ENCODE data around the gene FRYL. TPM values are rescaled to one million over a fixed set of nuclear protein-coding genes. Genes with fewer than 3 reads are reported as not detected.

FRYL gene
- polyA plus RNA-seq, 3 donors from 2014 or later = 25.8 to 57.9 (median 26.7) TPM

- H3K4me1 Mint-ChIP-seq = peaks cover 0 to 2% of the 10 kb centered on the region in 2 donors
Measured at GRCh38 chr4:48491514-48492176, 288.4 kb downstream of the FRYL start.

GRCh38 chr4:48490680-48491513 is 289.2 kb downstream of the FRYL start:
- peak overlapping the region; percentile 38 to 67 (median 45) for H3K4me3 Mint-ChIP-seq
- no peak for DNase-seq

More at GRCh38 chr4:48491514-48492176, 288.4 kb downstream of the FRYL start:
- Mint-ChIP-seq H3K9me3 (peaks cover 0 to 2% (median 0%) of the 10 kb centered on the region in 6 donors), H3K36me3 (peaks cover 0 to 7% (median 0%) of the 10 kb centered on the region in 3 donors), H3K27ac (no peak overlapping the region), H3K4me3 (peak overlapping the region; percentile 44 to 67 (median 46)), H3K27me3 (ENCODE audit: low read depth in 3 of 3) (peaks cover 10 to 20% (median 20%) of the 10 kb centered on the region in 3 donors)
- DNase-seq = no peak

GRCh38 chr4:48490012-48490679 is 289.9 kb downstream of the FRYL start, which contains the start of gene ZAR1:
ZAR1 (plus strand) TSS chr4:48490252; CDS start chr4:48490292, 40 bp downstream.
- peaks cover 0 to 2% of the 10 kb centered on the region in 2 donors for H3K4me1 Mint-ChIP-seq
- no peak for DNase-seq
- peaks cover 0 to 2% (median 0%) of the 10 kb centered on the region in 6 donors for H3K9me3 Mint-ChIP-seq
- no peaks in the 10 kb centered on the region for H3K36me3 Mint-ChIP-seq
- peaks cover 11 to 24% (median 24%) of the 10 kb centered on the region in 3 donors for H3K27me3 Mint-ChIP-seq (ENCODE audit: low read depth in 3 of 3)
- peak within 1 kb of the TSS in 4 of 5 donors; percentile 44 to 61 (median 54) for H3K4me3 Mint-ChIP-seq
- no peak within 1 kb of the TSS for H3K27ac Mint-ChIP-seq

More at GRCh38 chr4:48490680-48491513, 289.2 kb downstream of the FRYL start:
- H3K4me1 Mint-ChIP-seq = peaks cover 0 to 2% of the 10 kb centered on the region in 2 donors
- peaks cover 0 to 1% (median 0%) of the 10 kb centered on the region in 3 donors for H3K36me3 Mint-ChIP-seq
- H3K9me3 Mint-ChIP-seq = peaks cover 0 to 2% (median 0%) of the 10 kb centered on the region in 6 donors
- H3K27me3 Mint-ChIP-seq (ENCODE audit: low read depth in 3 of 3) = peaks cover 10 to 20% (median 20%) of the 10 kb centered on the region in 3 donors
- no peak overlapping the region for H3K27ac Mint-ChIP-seq

- H3K9me3 Mint-ChIP-seq = peaks cover 0 to 5% (median 0%) of the 10 kb centered on the region in 6 donors
- H3K27ac Mint-ChIP-seq = no peak overlapping the region
- no peak for DNase-seq
- H3K27me3 Mint-ChIP-seq (ENCODE audit: low read depth in 3 of 3) = peaks cover 16 to 29% (median 29%) of the 10 kb centered on the region in 3 donors
- peaks cover 3 to 5% of the 10 kb centered on the region in 2 donors for H3K4me1 Mint-ChIP-seq
- H3K4me3 Mint-ChIP-seq = peak overlapping the region in 3 of 5 donors; percentile 44 to 61 (median 53)
- no peaks in the 10 kb centered on the region for H3K36me3 Mint-ChIP-seq
Measured at GRCh38 chr4:48489683-48490011, 290.4 kb downstream of the FRYL start.

- no peak overlapping the region for H3K27ac Mint-ChIP-seq
Measured at GRCh38 chr4:48484494-48485168, 295.4 kb downstream of the FRYL start.

GRCh38 chr4:48483777-48484493 is 296.1 kb downstream of the FRYL start:
- H3K36me3 Mint-ChIP-seq = peaks cover 0 to 7% (median 0%) of the 10 kb centered on the region in 3 donors
- H3K4me1 Mint-ChIP-seq = peaks cover 14 to 17% of the 10 kb centered on the region in 2 donors
- peaks cover 0 to 3% (median 0%) of the 10 kb centered on the region in 6 donors for H3K9me3 Mint-ChIP-seq
- H3K4me3 Mint-ChIP-seq = peak overlapping the region; percentile 63 to 80 (median 73)
- DNase-seq = peak in 1 of 3 donors; percentile 7
- H3K27me3 Mint-ChIP-seq (ENCODE audit: low read depth in 3 of 3) = peaks cover 38 to 54% (median 53%) of the 10 kb centered on the region in 3 donors
- H3K27ac Mint-ChIP-seq = no peak overlapping the region

More at GRCh38 chr4:48484494-48485168, 295.4 kb downstream of the FRYL start:
- no peak for DNase-seq
- peaks cover 0 to 7% (median 0%) of the 10 kb centered on the region in 3 donors for H3K36me3 Mint-ChIP-seq
- peak overlapping the region; percentile 42 to 80 (median 73) for H3K4me3 Mint-ChIP-seq
- H3K27me3 Mint-ChIP-seq (ENCODE audit: low read depth in 3 of 3) = peaks cover 40 to 59% (median 56%) of the 10 kb centered on the region in 3 donors
- H3K4me1 Mint-ChIP-seq = peaks cover 14 to 17% of the 10 kb centered on the region in 2 donors
- peaks cover 0 to 5% (median 0%) of the 10 kb centered on the region in 6 donors for H3K9me3 Mint-ChIP-seq

- no peak within 1 kb of the TSS for H3K27ac Mint-ChIP-seq
- DNase-seq = peak in 2 of 3 donors; percentile 14 to 18
- peaks cover 0 to 7% (median 0%) of the 10 kb centered on the region in 3 donors for H3K36me3 Mint-ChIP-seq
- peaks cover 14 to 17% of the 10 kb centered on the region in 2 donors for H3K4me1 Mint-ChIP-seq
- peaks cover 30 to 50% (median 47%) of the 10 kb centered on the region in 3 donors for H3K27me3 Mint-ChIP-seq (ENCODE audit: low read depth in 3 of 3)
- H3K4me3 Mint-ChIP-seq = peak within 1 kb of the TSS; percentile 72 to 84 (median 75)
- peaks cover 0 to 3% (median 0%) of the 10 kb centered on the region in 6 donors for H3K9me3 Mint-ChIP-seq
Measured at GRCh38 chr4:48483006-48483776, 296.9 kb downstream of the FRYL start, which contains the start of gene SLC10A4. SLC10A4 (plus strand) TSS chr4:48483343; CDS start chr4:48483562, 219 bp downstream.

GRCh38 chr4:48481581-48481980 is 298.5 kb downstream of the FRYL start:
- DNase-seq = no peak
- Mint-ChIP-seq H3K4me3 (no peak overlapping the region), H3K27me3 (ENCODE audit: low read depth in 3 of 3) (peaks cover 30 to 44% (median 40%) of the 10 kb centered on the region in 3 donors), H3K9me3 (peaks cover 0 to 3% (median 0%) of the 10 kb centered on the region in 6 donors), H3K4me1 (peaks cover 14 to 17% of the 10 kb centered on the region in 2 donors), H3K36me3 (peaks cover 0 to 7% (median 0%) of the 10 kb centered on the region in 3 donors), H3K27ac (no peak overlapping the region)

GRCh38 chr4:48478273-48478672 is 301.8 kb downstream of the FRYL start:
- peaks cover 14 to 24% (median 23%) of the 10 kb centered on the region in 3 donors for H3K27me3 Mint-ChIP-seq (ENCODE audit: low read depth in 3 of 3)
- no peak for DNase-seq

GRCh38 chr4:48475770-48476169 is 304.3 kb downstream of the FRYL start:
- Mint-ChIP-seq H3K4me1 (no peaks in the 10 kb centered on the region), H3K27ac (no peak overlapping the region), H3K4me3 (no peak overlapping the region), H3K27me3 (ENCODE audit: low read depth in 3 of 3) (peaks cover 2 to 10% (median 3%) of the 10 kb centered on the region in 3 donors), H3K36me3 (no peaks in the 10 kb centered on the region), H3K9me3 (no peaks in the 10 kb centered on the region)
- DNase-seq = no peak

More at GRCh38 chr4:48478273-48478672, 301.8 kb downstream of the FRYL start:
- peaks cover 3 to 5% of the 10 kb centered on the region in 2 donors for H3K4me1 Mint-ChIP-seq
- H3K36me3 Mint-ChIP-seq = peaks cover 0 to 4% (median 0%) of the 10 kb centered on the region in 3 donors
- no peaks in the 10 kb centered on the region for H3K9me3 Mint-ChIP-seq
- no peak overlapping the region for H3K4me3 Mint-ChIP-seq
- H3K27ac Mint-ChIP-seq = no peak overlapping the region

- no peaks in the 10 kb centered on the region for H3K9me3 Mint-ChIP-seq
- H3K4me3 Mint-ChIP-seq = no peak overlapping the region
- no peaks in the 10 kb centered on the region for H3K4me1 Mint-ChIP-seq
- H3K27ac Mint-ChIP-seq = no peak overlapping the region
- H3K27me3 Mint-ChIP-seq (ENCODE audit: low read depth in 3 of 3) = peaks cover 0 to 7% (median 4%) of the 10 kb centered on the region in 3 donors
- DNase-seq = no peak
- no peaks in the 10 kb centered on the region for H3K36me3 Mint-ChIP-seq
Measured at GRCh38 chr4:48472794-48473193, 307.3 kb downstream of the FRYL start.
